SIG-M5 (cell line): Measurements from ENCODE around the gene EEF1A2.

ENCODE experiments used
- DNase-seq: peaks from one replicate; lab custom pipeline; 2025; lab: John Stamatoyannopoulos, UW

Gene EEF1A2

DNA sequence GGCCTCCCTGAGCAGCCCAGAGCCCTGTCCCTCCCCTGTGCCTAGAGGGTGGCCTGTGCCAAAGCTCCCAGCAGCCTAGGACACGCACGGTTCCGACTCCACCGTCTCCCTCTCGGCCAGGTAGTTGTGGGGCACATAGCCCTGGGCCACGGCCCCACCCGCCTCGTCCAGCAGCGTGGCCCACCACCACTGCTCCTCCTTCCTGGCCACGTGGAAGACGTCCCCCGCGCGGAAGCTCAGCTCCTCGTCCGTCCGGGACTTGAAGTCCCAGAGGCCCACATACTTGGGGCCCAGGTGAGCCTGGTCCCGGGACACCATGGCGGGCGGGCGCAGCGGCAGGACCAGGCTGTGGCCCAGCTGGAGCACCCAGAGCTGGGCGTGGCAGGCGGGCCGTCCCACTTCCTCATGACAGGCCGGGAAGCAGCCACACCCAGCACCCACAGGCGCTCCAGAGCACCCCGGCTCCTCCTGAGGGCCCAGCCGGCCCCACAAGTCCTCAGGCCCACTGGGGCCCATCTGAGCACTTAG lies 38.2 kb upstream of the EEF1A2 start, which contains the start of gene PTK6:
TSS of gene PTK6 (minus strand) at position 380 of the 528 bp plus-strand sequence. CDS start at position 318, 62 bp downstream.
- no peak for DNase-seq

- DNase-seq, result no peak
These were observed 37.5 kb upstream of the EEF1A2 start for GRCh38 chr20:63536241-63536977.

GRCh38 chr20:63534831-63535651 lies 36.2 kb upstream of the EEF1A2 start:
- DNase-seq, result no peak

DNA sequence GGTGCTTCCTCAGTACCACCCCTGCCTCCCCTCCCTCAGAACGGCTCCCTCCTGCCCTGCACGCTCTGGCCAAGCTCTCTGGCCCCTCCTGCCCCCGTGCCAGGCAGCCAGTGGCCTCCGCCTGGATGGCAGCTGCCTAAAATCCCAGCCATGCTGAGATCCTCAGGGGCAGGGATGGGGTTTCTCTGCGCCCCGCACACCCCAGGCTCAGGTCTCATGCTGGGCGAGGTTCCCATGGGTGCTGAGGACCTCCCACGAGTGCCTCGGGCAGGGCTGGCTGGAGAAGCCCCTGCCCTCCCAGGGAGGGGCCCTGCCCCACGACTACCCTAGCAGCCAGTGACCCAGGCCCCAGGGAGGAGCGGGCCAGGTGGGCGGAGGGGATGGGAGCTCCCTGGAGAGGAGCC lies 35.5 kb upstream of the EEF1A2 start:
- DNase-seq, result no peak

- no peak for DNase-seq
These were observed 35.0 kb upstream of the EEF1A2 start for GRCh38 chr20:63533871-63534393.

DNA sequence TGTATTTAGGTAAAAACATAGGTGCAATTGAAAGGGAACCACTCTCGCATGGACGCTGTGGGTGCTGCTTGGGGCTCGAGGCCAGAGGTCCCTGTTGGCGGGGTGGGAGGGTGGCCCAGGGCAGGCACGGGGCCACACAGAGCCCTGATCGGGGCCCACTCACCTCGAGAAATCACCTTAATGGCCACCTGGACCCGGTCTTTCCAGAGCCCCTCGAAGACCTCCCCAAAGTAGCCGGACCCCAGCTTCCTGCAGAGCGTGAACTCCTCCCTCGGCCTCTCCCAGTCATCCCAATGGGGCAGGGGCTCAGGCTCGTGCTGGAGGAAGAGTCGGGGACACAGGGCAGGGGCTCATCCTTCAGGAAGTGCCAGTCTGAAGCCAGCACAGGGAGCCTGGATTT lies 34.5 kb upstream of the EEF1A2 start:
- DNase-seq, result no peak

DNA sequence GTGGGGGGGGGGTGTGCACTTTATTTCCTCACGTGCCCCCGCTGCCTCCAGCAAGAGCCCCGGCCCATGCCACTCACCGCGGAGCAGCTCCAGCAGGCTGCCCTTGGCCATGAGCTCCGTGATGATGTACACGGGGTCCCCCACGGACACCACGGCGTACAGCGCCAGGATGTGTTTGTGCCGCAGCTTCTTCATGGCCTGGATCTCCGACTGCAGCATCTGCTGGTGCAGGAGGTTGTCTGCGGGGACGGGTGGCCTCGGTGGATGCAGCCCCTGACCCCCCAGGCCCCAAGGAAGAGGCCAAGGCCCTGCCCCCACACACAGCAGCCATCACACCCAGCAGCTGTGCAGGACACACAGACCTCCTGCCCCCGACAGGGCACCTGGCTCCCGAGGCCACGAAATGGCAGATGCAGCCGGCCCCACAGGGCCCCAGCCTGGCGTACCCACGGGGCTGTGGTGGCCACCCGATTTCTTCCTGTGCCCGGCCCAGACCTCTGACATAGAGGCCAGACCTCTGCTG lies 33.6 kb upstream of the EEF1A2 start:
- DNase-seq, result no peak

GRCh38 chr20:63531686-63532448 lies 33.0 kb upstream of the EEF1A2 start:
- no peak for DNase-seq

DNA sequence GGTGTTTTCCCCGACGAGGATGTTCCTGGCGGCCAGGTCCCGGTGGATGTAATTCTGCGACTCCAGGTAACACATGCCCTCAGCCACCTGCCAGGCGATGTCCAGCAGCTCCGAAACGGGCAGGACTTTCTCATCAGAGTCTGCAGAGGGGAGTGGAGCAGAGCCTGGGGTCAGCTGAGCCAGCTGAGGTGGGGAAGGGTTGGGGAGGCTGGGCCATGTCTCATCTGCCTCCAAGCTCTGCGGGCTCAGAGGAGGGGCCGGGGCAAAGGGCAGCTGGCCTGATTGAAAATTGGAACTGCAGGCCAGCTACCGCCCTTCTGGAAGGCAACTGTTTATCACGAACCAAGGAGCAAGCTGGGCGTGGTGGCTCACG lies 31.9 kb upstream of the EEF1A2 start:
- DNase-seq, result no peak

- DNase-seq, result no peak
These were observed 31.2 kb upstream of the EEF1A2 start for GRCh38 chr20:63529861-63530787.

- no peak for DNase-seq
These were observed 30.4 kb upstream of the EEF1A2 start for GRCh38 chr20:63529180-63529860.

- no peak for DNase-seq
These were observed 28.3 kb upstream of the EEF1A2 start for GRCh38 chr20:63527184-63527583.

GRCh38 chr20:63525971-63526370 lies 27.1 kb upstream of the EEF1A2 start:
- DNase-seq, result no peak

DNA sequence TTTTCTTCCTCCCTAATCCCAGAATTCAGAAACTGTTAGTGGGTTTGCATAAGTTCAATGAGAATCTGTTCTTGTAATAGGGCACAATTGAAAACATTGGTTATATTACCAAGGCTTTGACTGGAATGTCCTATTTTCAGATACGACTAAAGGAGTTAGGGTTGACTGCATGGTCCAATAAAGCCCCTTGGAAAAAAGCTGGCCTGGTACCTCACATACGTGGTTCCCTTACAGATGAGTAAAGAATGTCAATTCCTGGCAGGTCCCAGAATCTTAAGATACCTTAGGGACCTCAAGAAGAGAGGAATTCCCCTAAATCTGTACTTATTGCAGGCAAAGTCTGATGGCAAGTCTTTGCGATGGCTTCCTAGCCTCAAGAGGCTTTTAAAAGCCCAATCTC lies 26.3 kb upstream of the EEF1A2 start:
- no peak for DNase-seq

DNA sequence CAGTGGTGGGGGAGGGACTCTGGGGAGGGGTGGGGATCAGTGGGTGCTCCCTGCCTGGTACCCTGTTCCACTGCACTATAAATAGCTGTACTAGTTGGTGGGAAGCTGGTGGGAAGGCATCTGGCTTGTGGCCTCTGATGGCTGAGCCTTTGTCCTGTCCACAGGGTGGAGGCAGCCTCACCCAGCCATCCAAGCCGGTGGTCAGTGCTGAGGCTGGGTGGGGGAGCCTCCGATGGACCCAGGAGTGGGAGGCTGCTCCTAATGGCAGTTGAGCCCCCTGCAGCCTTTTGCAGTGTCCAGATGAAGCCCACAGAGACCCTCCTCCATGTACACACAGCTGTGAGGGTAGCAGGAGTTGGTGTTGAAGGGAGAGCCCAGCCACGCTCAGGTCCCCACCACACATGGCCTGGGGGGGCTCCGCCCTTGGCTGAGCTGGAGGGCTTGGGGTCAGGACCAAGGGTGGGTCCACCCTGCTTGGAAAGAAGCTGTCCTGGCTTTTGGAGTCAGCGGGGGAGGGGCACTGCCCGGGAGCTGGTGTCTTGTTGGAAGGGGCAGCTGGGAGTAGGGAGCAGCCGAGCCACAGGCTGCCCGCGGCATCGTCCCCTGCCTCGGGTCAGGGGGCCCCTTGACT lies 24.2 kb upstream of the EEF1A2 start:
- no peak for DNase-seq

DNA sequence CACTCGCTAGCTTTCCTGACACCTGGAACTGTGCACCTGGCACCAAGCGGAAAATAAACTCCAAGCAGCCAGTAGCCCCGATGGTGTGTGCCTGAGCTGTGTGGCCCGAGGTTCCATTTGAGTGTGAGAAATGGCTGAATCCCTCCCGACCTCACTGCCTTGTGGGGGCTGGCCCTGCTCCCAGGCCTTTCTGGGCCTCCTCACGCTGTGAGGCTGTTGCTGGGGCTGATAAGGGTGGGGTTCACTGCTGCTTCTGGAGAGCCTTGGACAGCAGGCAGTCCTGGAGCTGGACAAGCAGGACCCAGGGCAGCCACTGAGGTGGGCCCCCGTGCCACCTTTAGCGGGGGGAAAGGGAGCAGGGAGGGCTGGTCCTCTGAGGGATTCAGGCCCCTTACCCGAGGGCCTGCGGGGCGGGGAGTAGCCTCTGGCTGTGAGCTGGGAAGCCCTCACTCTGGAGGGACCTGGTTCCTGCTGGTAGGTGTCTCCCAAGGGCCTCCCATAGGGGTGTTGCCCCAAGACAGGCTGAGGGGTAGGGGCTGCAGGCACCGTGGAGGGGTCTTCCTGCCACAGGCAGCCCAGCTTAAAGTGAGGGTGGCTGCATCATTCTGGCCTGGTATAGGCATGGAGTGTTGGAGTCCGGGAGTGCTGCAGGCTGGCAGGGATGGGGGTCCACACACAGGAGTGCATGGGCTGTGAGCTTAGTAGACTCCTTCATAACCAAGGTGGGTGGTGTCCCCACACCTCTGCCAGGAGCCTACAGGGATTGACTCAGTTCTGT lies 23.4 kb upstream of the EEF1A2 start:
- no peak for DNase-seq

DNA sequence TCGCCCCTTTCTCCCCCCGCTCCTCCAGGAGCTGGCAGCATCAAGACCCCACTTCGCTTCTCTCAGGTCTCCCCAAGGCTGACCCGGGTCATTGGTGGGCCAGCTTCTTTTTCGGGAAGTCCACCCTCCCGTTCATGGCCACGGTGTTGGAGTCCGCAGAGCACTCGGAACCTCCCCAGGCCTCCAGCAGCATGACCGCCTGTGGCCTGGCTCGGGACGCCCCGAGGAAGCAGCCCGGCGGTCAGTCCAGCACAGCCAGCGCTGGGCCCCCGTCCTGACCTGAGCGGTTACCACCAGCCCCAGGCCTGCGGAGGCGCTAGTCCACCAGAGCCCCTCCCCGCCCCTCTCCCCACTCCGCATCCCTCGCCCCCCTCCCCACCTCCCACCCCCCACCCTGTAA lies 22.7 kb upstream of the EEF1A2 start:
- DNase-seq, result no peak

GRCh38 chr20:63520934-63521601 lies 22.2 kb upstream of the EEF1A2 start:
- DNase-seq, result no peak
